Lung (tissue), 12 donors: ENCODE results near the gene INCA1. TPM values are rescaled to one million over a fixed set of nuclear protein-coding genes. Genes with fewer than 3 reads are reported as not detected.
A peak's percentile ranks its signal among the peaks of the same experiment; 100 is the strongest.

Source experiments
- ATAC-seq: fragments of 200-7000 bp; cut with Tn5 transposase; one replicate; pipeline ENCODE4 v1.9.1; 2020; ENCODE audit warnings: moderate number of reproducible peaks; ENCODE audit not compliant: insufficient read depth, low FRiP score
- DNase-seq, 3 donors: peaks; one replicate each; pipeline ENCODE4 v3.0.0-alpha.2; 2013 to 2017
- H3K27ac ChIP-seq, 2 donors: one replicate each; pipeline ENCODE4 v1.5.1; 2013; ENCODE audit warnings: mild to moderate bottlenecking in 2 of 2, moderate library complexity in 2 of 2, control low read depth in 1 of 2, inconsistent platforms in 1 of 2, low read depth in 1 of 2, low read length in 1 of 2
- H3K27me3 ChIP-seq, 3 donors: one replicate each; pipeline ENCODE4 v1.5.1; 2013; ENCODE audit warnings: low read length in 2 of 3; ENCODE audit not compliant: control insufficient read depth in 3 of 3, insufficient read depth in 3 of 3
- H3K36me3 ChIP-seq, 4 donors: one replicate each; pipeline ENCODE4 v1.5.1; 2013; ENCODE audit warnings: low read length in 4 of 4, mild to moderate bottlenecking in 1 of 4, moderate library complexity in 1 of 4; ENCODE audit not compliant: control insufficient read depth in 4 of 4, insufficient read depth in 4 of 4
- H3K4me1 ChIP-seq, 5 donors: one replicate each; pipeline ENCODE4 v1.5.1; 2013; ENCODE audit warnings: low read length in 5 of 5, mild to moderate bottlenecking in 2 of 5, moderate library complexity in 1 of 5; ENCODE audit not compliant: control insufficient read depth in 5 of 5, insufficient read depth in 5 of 5
- H3K4me3 ChIP-seq: one replicate; pipeline ENCODE4 v1.5.1; 2013; ENCODE audit warnings: mild to moderate bottlenecking, control low read depth, moderate library complexity
- H3K9ac ChIP-seq, 2 donors: one replicate each; pipeline ENCODE4 v1.5.1; 2013; ENCODE audit warnings: low read length in 2 of 2, control low read depth in 1 of 2; ENCODE audit not compliant: insufficient read depth in 1 of 2
- H3K9me3 ChIP-seq, 4 donors: one replicate each; pipeline ENCODE4 v1.5.1; 2013; ENCODE audit warnings: low read length in 3 of 4, mild to moderate bottlenecking in 1 of 4, moderate library complexity in 1 of 4; ENCODE audit not compliant: control insufficient read depth in 4 of 4, insufficient read depth in 3 of 4
- WGBS, 2 donors: extraction: QIAGEN DNeasy Blood & Tissue Kit; methylation state at CpG; one replicate each; pipeline ENCODE4 v1.1.7; 2013; 5-methylcytosine and 5-hydroxymethylcytosine counted together
- polyA plus RNA-seq, 2 donors: library from polyadenylated mRNA; stranded (reverse); fragments of 200-250 nt; gene quantifications; one replicate each; pipeline ENCODE4 v1.2.1, GENCODE V29; 2013
- total RNA-seq, 2 donors: library from RNA; depleted of rRNA in 1 of 2; stranded (reverse); fragments of >200 nt in 1 of 2; gene quantifications; one replicate each; pipeline ENCODE4 v1.2.1, GENCODE V29; 2014 to 2021
- TF ChIP-seq, protein P1 (sequence below): IDR thresholded peaks from 2 replicates; pipeline ENCODE4 v1.5.1; 2012; ENCODE audit warnings: mild to moderate bottlenecking; ENCODE audit errors: control extremely low read depth, extremely low read depth
- donor health status: control.
- donor health status: control.
- donor health status: Bipolar disorder and iron deficiency.
- donor health status: healthy.
- donor health status: DM: yes; HTN: yes; CAD: no.

INCA1 gene
- total and polyA plus RNA-seq, 4 donors: 0.89 to 3.4 (median 1.9) TPM

GRCh38 chr17:4950075-4950745, 47.1 kb downstream of the INCA1 start:
- Histone ChIP-seq H3K4me1 (peaks cover 2 to 30% (median 16%) of the 10 kb centered on the region in 5 donors), H3K27ac (peak overlapping the region; percentile 94 to 98), H3K27me3 (no peaks in the 10 kb centered on the region), H3K36me3 (peaks cover 7 to 15% (median 9%) of the 10 kb centered on the region in 4 donors), H3K4me3 (peak overlapping the region; percentile 28), H3K9ac (peak overlapping the region in 1 of 2 donors; percentile 12), H3K9me3 (no peaks in the 10 kb centered on the region)
- DNase-seq (peak; percentile 49 to 67 (median 62)), ATAC-seq (peak; percentile 16)
- TF ChIP-seq, protein P1, sequence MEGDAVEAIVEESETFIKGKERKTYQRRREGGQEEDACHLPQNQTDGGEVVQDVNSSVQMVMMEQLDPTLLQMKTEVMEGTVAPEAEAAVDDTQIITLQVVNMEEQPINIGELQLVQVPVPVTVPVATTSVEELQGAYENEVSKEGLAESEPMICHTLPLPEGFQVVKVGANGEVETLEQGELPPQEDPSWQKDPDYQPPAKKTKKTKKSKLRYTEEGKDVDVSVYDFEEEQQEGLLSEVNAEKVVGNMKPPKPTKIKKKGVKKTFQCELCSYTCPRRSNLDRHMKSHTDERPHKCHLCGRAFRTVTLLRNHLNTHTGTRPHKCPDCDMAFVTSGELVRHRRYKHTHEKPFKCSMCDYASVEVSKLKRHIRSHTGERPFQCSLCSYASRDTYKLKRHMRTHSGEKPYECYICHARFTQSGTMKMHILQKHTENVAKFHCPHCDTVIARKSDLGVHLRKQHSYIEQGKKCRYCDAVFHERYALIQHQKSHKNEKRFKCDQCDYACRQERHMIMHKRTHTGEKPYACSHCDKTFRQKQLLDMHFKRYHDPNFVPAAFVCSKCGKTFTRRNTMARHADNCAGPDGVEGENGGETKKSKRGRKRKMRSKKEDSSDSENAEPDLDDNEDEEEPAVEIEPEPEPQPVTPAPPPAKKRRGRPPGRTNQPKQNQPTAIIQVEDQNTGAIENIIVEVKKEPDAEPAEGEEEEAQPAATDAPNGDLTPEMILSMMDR: no peak
- 4% methylated on average over 43 to 52 of the region's 52 CpGs for WGBS, 2 donors

DNA sequence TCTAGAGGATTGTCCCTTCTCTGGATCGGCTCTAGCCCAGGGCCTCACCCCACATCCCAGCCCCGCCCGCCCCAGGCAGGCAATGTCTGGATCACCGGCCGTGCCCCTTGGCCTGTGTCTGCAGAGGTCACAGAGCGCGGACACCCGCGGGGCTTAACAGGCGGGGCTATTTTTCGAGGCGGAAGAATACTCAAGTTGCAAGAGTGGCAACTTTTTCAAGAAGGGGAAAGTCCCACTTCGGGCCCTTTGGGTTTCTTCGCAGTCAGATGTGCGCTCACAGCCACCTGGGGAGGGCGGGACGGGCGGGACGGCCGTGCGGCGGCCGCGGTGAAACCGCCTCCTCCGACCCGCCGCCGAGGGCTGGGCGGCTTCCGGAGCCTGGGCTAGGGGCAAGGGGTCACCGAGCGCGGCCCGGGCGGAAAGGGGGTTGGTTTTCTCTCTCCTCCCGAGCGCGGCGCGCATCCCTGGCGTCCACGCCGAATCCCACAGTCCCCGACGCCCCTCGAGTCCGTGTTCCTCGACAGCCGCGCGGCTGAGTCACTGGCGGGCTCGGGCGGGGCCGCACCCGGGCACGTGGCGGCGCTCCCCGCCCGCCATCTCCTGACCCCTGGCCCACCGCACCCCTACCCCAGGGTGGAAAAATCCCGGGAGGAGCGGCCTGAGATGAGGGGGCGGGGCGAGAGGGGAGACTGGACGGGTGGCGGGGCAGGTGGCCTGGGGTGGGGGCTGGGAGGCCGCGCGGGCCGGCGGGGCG, 47.8 kb downstream of the INCA1 start:
- peak; percentile 35 to 73 (median 62) for DNase-seq
- Histone ChIP-seq H3K27ac (peak overlapping the region; percentile 91 to 97), H3K36me3 (peaks cover 7 to 18% (median 14%) of the 10 kb centered on the region in 4 donors), H3K27me3 (no peaks in the 10 kb centered on the region), H3K9me3 (no peaks in the 10 kb centered on the region), H3K9ac (peak overlapping the region in 1 of 2 donors; percentile 65), H3K4me3 (peak overlapping the region; percentile 53), H3K4me1 (peaks cover 2 to 30% (median 18%) of the 10 kb centered on the region in 5 donors)
- WGBS, 2 donors: 0 to 1% methylated on average over 53 to 75 of the region's 75 CpGs
- peak; percentile 16 for ATAC-seq
- TF ChIP-seq, protein P1: no peak

DNA sequence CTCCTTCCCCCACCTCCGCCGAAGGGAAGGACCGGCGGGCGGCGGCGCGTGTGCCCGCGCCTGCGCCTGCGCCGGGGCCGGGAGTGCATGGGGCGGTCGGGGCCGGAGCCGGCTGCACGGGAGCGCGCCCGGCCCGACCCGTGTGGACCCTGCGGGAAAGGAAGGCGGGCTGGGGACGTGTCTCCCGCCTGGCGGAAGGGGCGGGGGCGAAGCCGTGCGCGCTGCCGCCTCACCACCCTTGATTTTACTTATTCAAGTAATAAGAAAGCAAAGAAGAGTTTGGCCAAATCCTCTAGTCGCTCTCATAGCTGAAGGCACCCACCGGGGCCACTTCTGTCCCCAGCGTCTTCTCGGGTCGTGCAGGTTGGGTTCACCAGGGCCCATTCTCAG, 48.4 kb downstream of the INCA1 start:
- DNase-seq (peak; percentile 90 to 97 (median 94)), ATAC-seq (peak; percentile 55)
- H3K4me1 ChIP-seq: peaks cover 2 to 30% (median 18%) of the 10 kb centered on the region in 5 donors
- 1% methylated on average over 29 to 40 of the region's 40 CpGs for WGBS, 2 donors
- H3K4me3 ChIP-seq: peak overlapping the region; percentile 53
- no peaks in the 10 kb centered on the region for H3K9me3 ChIP-seq
- no peaks in the 10 kb centered on the region for H3K27me3 ChIP-seq
- TF ChIP-seq, protein P1: no peak
- H3K36me3 ChIP-seq: peaks cover 7 to 20% (median 16%) of the 10 kb centered on the region in 4 donors
- H3K27ac ChIP-seq: peak overlapping the region; percentile 91 to 97
- peak overlapping the region in 1 of 2 donors; percentile 65 for H3K9ac ChIP-seq
